Prostate gland (tissue), 2 donors: Measurements from ENCODE around the gene TGM6. TPM values are rescaled to one million over a fixed set of nuclear protein-coding genes. Genes with fewer than 3 reads are reported as not detected.

Experiments
- DNase-seq: peaks from one replicate; pipeline ENCODE4 v3.0.0-alpha.2; 2019; ENCODE audit warnings: low spot score
- H3K27ac ChIP-seq, 2 donors: fragments of 200-600 bp; sonication (generic); 2 replicates each; pipeline ENCODE4 v1.5.1; 2017 to 2019
- H3K27me3 ChIP-seq: fragments of 200-600 bp; sonication (generic); replicated peaks from 2 replicates; pipeline ENCODE4 v1.5.1; 2019; ENCODE audit not compliant: insufficient read depth
- H3K36me3 ChIP-seq, 2 donors: fragments of 200-600 bp; sonication (generic); 1 replicate in 1 of 2; 2 replicates in 1 of 2; pipeline versions ENCODE4 v1.5.1 to v1.8.1; 2017 to 2019
- H3K4me1 ChIP-seq: fragments of 200-600 bp; sonication (generic); replicated peaks from 2 replicates; pipeline ENCODE4 v1.5.1; 2019
- H3K4me3 ChIP-seq, 2 donors: fragments of 200-600 bp; sonication (generic); 2 replicates each; pipeline ENCODE4 v1.5.1; 2017 to 2019
- H3K9me3 ChIP-seq: fragments of 200-600 bp; sonication (generic); 2 replicates; pipeline ENCODE4 v1.5.1; 2017
- CTCF ChIP-seq, 4 experiments: fragments of 200-600 bp in 2 of 4; fragments of 450-650 bp in 2 of 4; sonication (generic) in 2 of 4; IDR thresholded peaks; 1 replicate in 3 of 4; 2 replicates in 1 of 4; pipeline ENCODE4 v1.5.1; 2016 to 2019; ENCODE audit warnings: antibody characterized with exemption in 4 of 4, mild to moderate bottlenecking in 2 of 4, moderate library complexity in 2 of 4
- POLR2A ChIP-seq: fragments of 450-650 bp; IDR thresholded peaks from one replicate; pipeline ENCODE4 v1.6.1; 2016; ENCODE audit warnings: antibody characterized with exemption, mild to moderate bottlenecking
- POLR2AphosphoS5 ChIP-seq: sonication (generic); formaldehyde crosslinking; IDR thresholded peaks from one replicate; pipeline ENCODE4 v1.6.1; 2017; ENCODE audit warnings: antibody characterized with exemption
- WGBS: methylation state at CpG from one replicate; pipeline ENCODE4 v1.1.5; 2018; 5-methylcytosine and 5-hydroxymethylcytosine counted together
- intact Hi-C: fragments of 100-400 bp; cut with DNase I; formaldehyde crosslinking; loops from one replicate; pipeline ENCODE4 v1.14.2; 2022
- total RNA-seq, 2 donors: library from RNA; depleted of rRNA; stranded (reverse); fragments of >200 nt; gene quantifications; one replicate each; pipeline ENCODE4 v1.1.0, GENCODE V29; 2016

TGM6 gene
- total RNA-seq, 2 donors from 2014 or later, result not detected

- 94% methylated on average over 12 of the region's 12 CpGs for WGBS
- DNase-seq, result no peak
These were observed 17.0 kb downstream of the TGM6 start for GRCh38 chr20:2397595-2398145.

DNA sequence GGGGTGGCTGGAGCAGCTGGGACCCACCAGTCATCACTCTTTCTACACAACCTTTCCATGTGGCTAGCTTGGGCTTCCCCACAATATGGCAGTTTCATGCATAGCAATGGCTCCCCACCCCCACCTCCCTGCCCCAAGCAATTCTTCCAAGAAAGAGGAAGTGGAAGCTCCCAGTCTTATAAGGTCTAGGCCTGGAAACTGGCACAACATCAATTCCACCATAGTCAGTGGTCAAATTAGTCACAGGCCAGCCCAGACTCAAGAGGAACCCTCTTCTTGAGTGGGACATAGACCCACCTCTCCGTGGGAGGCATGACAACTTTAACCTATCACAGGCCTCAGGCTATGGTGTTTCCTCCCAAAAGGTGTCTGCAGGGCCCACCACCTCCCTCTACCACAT, 17.7 kb downstream of the TGM6 start:
- intact Hi-C loops, result no loop called here
- no peaks in the 10 kb centered on the region for H3K4me1 ChIP-seq
- TF ChIP-seq POLR2A (no peak), POLR2AphosphoS5 (no peak), CTCF (IDR thresholded peaks at IDR 0.05) (no peak)
- no peaks in the 10 kb centered on the region for H3K36me3 ChIP-seq
- H3K27ac ChIP-seq, result no peak overlapping the region
- no peak overlapping the region for H3K4me3 ChIP-seq
- WGBS, result 80% methylated on average over 1 of the region's 1 CpG
- no peak for DNase-seq
- H3K9me3 ChIP-seq, result no peaks in the 10 kb centered on the region
- H3K27me3 ChIP-seq, result no peaks in the 10 kb centered on the region

More at GRCh38 chr20:2397595-2398145, 17.0 kb downstream of the TGM6 start:
- Histone ChIP-seq H3K36me3 (no peaks in the 10 kb centered on the region), H3K27ac (no peak overlapping the region), H3K27me3 (no peaks in the 10 kb centered on the region), H3K9me3 (no peaks in the 10 kb centered on the region), H3K4me3 (no peak overlapping the region), H3K4me1 (no peaks in the 10 kb centered on the region)
- intact Hi-C loops, result no loop called here
- TF ChIP-seq POLR2AphosphoS5, result no peak
- no peak for TF ChIP-seq CTCF (IDR thresholded peaks at IDR 0.05)
- no peak for TF ChIP-seq POLR2A

GRCh38 chr20:2399390-2399789, 18.7 kb downstream of the TGM6 start:
- 95% methylated on average over 16 of the region's 16 CpGs for WGBS
- no peaks in the 10 kb centered on the region for H3K36me3 ChIP-seq
- intact Hi-C loops, result no loop called here

GRCh38 chr20:2400290-2400689, 19.6 kb downstream of the TGM6 start:
- TF ChIP-seq CTCF (IDR thresholded peaks at IDR 0.05) (no peak), POLR2AphosphoS5 (no peak), POLR2A (no peak)
- 89% methylated on average over 5 of the region's 11 CpGs for WGBS
- Histone ChIP-seq H3K36me3 (no peaks in the 10 kb centered on the region), H3K4me1 (no peaks in the 10 kb centered on the region), H3K27me3 (no peaks in the 10 kb centered on the region), H3K9me3 (no peaks in the 10 kb centered on the region), H3K4me3 (no peak overlapping the region), H3K27ac (no peak overlapping the region)
- no peak for DNase-seq
- intact Hi-C loops, result no loop called here

More at GRCh38 chr20:2399390-2399789, 18.7 kb downstream of the TGM6 start:
- H3K27ac ChIP-seq, result no peak overlapping the region
- H3K27me3 ChIP-seq, result no peaks in the 10 kb centered on the region
- no peak for TF ChIP-seq POLR2A
- no peak for TF ChIP-seq CTCF (IDR thresholded peaks at IDR 0.05)
- TF ChIP-seq POLR2AphosphoS5, result no peak
- no peaks in the 10 kb centered on the region for H3K4me1 ChIP-seq
- DNase-seq, result no peak
- H3K4me3 ChIP-seq, result no peak overlapping the region
- no peaks in the 10 kb centered on the region for H3K9me3 ChIP-seq

DNA sequence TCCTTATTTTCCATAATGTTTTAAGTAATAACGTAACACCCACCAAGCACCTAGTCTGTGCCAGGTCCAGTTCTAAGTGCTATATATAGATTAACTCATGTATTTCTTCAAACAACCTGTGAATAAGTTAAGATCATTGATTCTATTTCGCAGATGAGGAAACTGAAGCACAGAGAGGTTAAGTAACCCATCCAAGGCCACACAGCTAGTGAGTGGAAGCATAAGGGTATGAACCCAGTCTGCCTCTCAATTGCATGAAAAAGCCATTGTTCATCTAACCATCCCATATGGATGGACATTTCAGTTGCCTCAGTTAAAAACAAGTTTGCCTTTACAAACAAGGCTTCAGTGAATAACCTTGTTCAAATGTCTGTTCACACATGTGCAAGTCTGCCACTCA, 20.8 kb downstream of the TGM6 start:
- intact Hi-C loops, result no loop called here
- H3K4me3 ChIP-seq, result no peak overlapping the region
- DNase-seq, result no peak
- H3K4me1 ChIP-seq, result no peaks in the 10 kb centered on the region
- H3K9me3 ChIP-seq, result no peaks in the 10 kb centered on the region
- TF ChIP-seq POLR2AphosphoS5, result no peak
- TF ChIP-seq POLR2A, result no peak
- no peak for TF ChIP-seq CTCF (IDR thresholded peaks at IDR 0.05)
- no peaks in the 10 kb centered on the region for H3K36me3 ChIP-seq
- no peaks in the 10 kb centered on the region for H3K27me3 ChIP-seq
- 94% methylated on average over 2 of the region's 2 CpGs for WGBS
- H3K27ac ChIP-seq, result no peak overlapping the region
